HFFc6 (cell line): ENCODE data around the gene KIF4B. TPM values are rescaled to one million over a fixed set of nuclear protein-coding genes. Genes with fewer than 3 reads are reported as not detected.
"Not testable (repeated sequence)": the region's sequence is repeated elsewhere in the genome, so short reads cannot be mapped to it uniquely, and the experiment has no call there.

Experiments used
- DNase-seq: peaks from one replicate; pipeline ENCODE4 v3.0.0-alpha.2; 2018
- H3K27ac Mint-ChIP-seq: 2 replicates; pipeline ENCODE4 v1.8.0; 2020; ENCODE audit warnings: mild to moderate bottlenecking, mixed read lengths
- H3K27me3 Mint-ChIP-seq: 2 replicates; pipeline ENCODE4 v1.8.0; 2021; ENCODE audit warnings: mild to moderate bottlenecking, moderate library complexity, mixed read lengths; ENCODE audit not compliant: insufficient read depth
- H3K36me3 Mint-ChIP-seq: 2 replicates; pipeline ENCODE4 v1.8.0; 2021; ENCODE audit warnings: low read depth, mixed read lengths
- H3K4me1 Mint-ChIP-seq: 2 replicates; pipeline ENCODE4 v1.8.0; 2020; ENCODE audit warnings: low read depth, mixed read lengths
- H3K4me3 Mint-ChIP-seq: 2 replicates; pipeline ENCODE4 v1.8.0; 2020; ENCODE audit warnings: mild to moderate bottlenecking, moderate library complexity, mixed read lengths
- H3K9me3 Mint-ChIP-seq: 2 replicates; pipeline ENCODE4 v1.8.0; 2020; ENCODE audit warnings: mild to moderate bottlenecking, mixed read lengths
- CTCF ChIP-seq: fragments of 200-600 bp; sonication (generic); IDR thresholded peaks from 2 replicates; pipeline ENCODE4 v1.5.0; 2021; ENCODE audit warnings: antibody characterized with exemption, mild to moderate bottlenecking
- total RNA-seq, 6 experiments: library from RNA; stranded (reverse); fragmentation: NEBNext Ultra II Directional; extraction: Animal tissue kit (Norgen Biotek cat#: 25700); gene quantifications; 2 replicates in 1 of 6; 3 replicates in 5 of 6; pipeline ENCODE4 v1.2.3, GENCODE V29; 2021

The KIF4B gene
- total RNA-seq, 6 experiments from 2014 or later, result 0.05 to 0.21 (median 0.13) TPM

GRCh38 chr5:154999865-155000264, 13.7 kb upstream of the KIF4B start:
- peaks cover 8% of the 10 kb centered on the region for H3K27me3 Mint-ChIP-seq
- H3K4me3 Mint-ChIP-seq, result no peak overlapping the region
- H3K36me3 Mint-ChIP-seq, result no peaks in the 10 kb centered on the region
- H3K27ac Mint-ChIP-seq, result no peak overlapping the region
- no peak for TF ChIP-seq CTCF
- no peak for DNase-seq
- H3K4me1 Mint-ChIP-seq, result peaks cover 18% of the 10 kb centered on the region
- no peaks in the 10 kb centered on the region for H3K9me3 Mint-ChIP-seq

GRCh38 chr5:155001523-155001922, 12.0 kb upstream of the KIF4B start:
- Mint-ChIP-seq H3K36me3 (no peaks in the 10 kb centered on the region), H3K4me3 (no peak overlapping the region), H3K27ac (no peak overlapping the region), H3K4me1 (peaks cover 18% of the 10 kb centered on the region), H3K27me3 (peaks cover 8% of the 10 kb centered on the region), H3K9me3 (no peaks in the 10 kb centered on the region)
- DNase-seq, result no peak
- no peak for TF ChIP-seq CTCF

- not testable (repeated sequence) for H3K36me3 Mint-ChIP-seq, DNase-seq, H3K4me3 Mint-ChIP-seq, H3K9me3 Mint-ChIP-seq, H3K27ac Mint-ChIP-seq
- Mint-ChIP-seq H3K27me3 (peaks cover 11% of the 10 kb centered on the region), H3K4me1 (peaks cover 11% of the 10 kb centered on the region)
Observed at GRCh38 chr5:155002722-155003121, 10.8 kb upstream of the KIF4B start.

GRCh38 chr5:155004138-155004744, 9.3 kb upstream of the KIF4B start:
- Mint-ChIP-seq H3K27me3 (peaks cover 15% of the 10 kb centered on the region), H3K4me3 (no peak overlapping the region), H3K9me3 (no peaks in the 10 kb centered on the region), H3K4me1 (peaks cover 11% of the 10 kb centered on the region), H3K27ac (no peak overlapping the region), H3K36me3 (no peaks in the 10 kb centered on the region)
- no peak for DNase-seq
- peak; percentile 73 for TF ChIP-seq CTCF

GRCh38 chr5:155006265-155006664, 7.3 kb upstream of the KIF4B start:
- not testable (repeated sequence) for DNase-seq, H3K9me3 Mint-ChIP-seq, H3K4me3 Mint-ChIP-seq, H3K36me3 Mint-ChIP-seq, H3K27ac Mint-ChIP-seq
- Mint-ChIP-seq H3K27me3 (peaks cover 13% of the 10 kb centered on the region), H3K4me1 (peaks cover 11% of the 10 kb centered on the region)

- H3K4me1 Mint-ChIP-seq, result peaks cover 6% of the 10 kb centered on the region
- DNase-seq, result no peak
- no peaks in the 10 kb centered on the region for H3K9me3 Mint-ChIP-seq
- no peak overlapping the region for H3K27ac Mint-ChIP-seq
- H3K27me3 Mint-ChIP-seq, result peaks cover 10% of the 10 kb centered on the region
- no peak for TF ChIP-seq CTCF
- no peak overlapping the region for H3K4me3 Mint-ChIP-seq
- H3K36me3 Mint-ChIP-seq, result no peaks in the 10 kb centered on the region
Observed at GRCh38 chr5:155008669-155009068, 4.9 kb upstream of the KIF4B start.

GRCh38 chr5:155010881-155011280, 2.7 kb upstream of the KIF4B start:
- DNase-seq, result no peak
- no peaks in the 10 kb centered on the region for H3K36me3 Mint-ChIP-seq
- peaks cover 18% of the 10 kb centered on the region for H3K27me3 Mint-ChIP-seq

More at GRCh38 chr5:155010881-155011280, 2.7 kb upstream of the KIF4B start:
- peaks cover 6% of the 10 kb centered on the region for H3K4me1 Mint-ChIP-seq
- no peak overlapping the region for H3K27ac Mint-ChIP-seq
- no peaks in the 10 kb centered on the region for H3K9me3 Mint-ChIP-seq
- no peak overlapping the region for H3K4me3 Mint-ChIP-seq
- TF ChIP-seq CTCF, result no peak
